GM18907 (cell line): Measurements from ENCODE around the gene XPC.

ENCODE experiments used
- ATAC-seq: cut with Tn5 transposase; IDR thresholded peaks from one replicate; pipeline ENCODE4 v1.9.1; 2021; ENCODE audit warnings: mild to moderate bottlenecking, moderate library complexity; ENCODE audit not compliant: unreplicated experiment

The XPC gene

DNA sequence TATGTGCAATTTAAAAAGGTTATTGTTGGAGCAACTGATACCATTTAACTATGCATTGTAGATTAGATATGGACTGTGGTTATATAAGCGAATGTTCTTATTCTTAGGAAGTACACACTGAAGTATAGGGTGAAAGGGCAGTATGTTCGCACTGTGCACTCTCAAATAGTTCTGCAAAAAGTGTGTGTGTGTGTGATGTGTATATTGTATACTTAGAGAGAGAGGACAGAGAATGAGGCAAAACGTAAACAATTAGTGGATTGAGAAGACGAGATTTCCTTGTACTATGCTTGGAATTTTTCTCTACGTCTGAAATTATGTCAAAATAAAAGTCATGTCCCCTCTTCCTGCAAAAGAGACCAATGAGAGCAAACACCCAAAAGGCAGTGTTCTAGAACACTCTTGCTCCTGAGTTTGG, 30.6 kb upstream of the XPC start:
- no peak for ATAC-seq

DNA sequence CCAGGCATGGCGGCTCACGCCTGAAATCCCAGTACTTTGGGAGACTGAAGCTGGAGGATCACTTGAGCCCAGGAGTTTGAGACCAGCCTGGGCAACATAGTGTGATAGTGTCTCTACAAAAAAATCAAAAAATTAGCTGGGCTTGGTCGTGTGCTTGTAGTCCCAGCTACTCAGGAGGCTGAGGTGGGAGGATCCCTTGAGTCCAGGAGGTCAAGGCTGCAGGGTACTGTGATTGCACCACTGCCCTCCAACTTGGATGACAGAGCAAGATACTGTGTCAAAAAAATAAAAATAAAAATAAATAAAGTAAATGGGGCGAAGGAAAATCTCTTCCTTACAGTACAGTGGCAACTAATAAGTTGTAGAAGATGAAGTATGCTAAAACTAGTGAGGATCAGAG, 29.8 kb upstream of the XPC start:
- no peak for ATAC-seq

DNA sequence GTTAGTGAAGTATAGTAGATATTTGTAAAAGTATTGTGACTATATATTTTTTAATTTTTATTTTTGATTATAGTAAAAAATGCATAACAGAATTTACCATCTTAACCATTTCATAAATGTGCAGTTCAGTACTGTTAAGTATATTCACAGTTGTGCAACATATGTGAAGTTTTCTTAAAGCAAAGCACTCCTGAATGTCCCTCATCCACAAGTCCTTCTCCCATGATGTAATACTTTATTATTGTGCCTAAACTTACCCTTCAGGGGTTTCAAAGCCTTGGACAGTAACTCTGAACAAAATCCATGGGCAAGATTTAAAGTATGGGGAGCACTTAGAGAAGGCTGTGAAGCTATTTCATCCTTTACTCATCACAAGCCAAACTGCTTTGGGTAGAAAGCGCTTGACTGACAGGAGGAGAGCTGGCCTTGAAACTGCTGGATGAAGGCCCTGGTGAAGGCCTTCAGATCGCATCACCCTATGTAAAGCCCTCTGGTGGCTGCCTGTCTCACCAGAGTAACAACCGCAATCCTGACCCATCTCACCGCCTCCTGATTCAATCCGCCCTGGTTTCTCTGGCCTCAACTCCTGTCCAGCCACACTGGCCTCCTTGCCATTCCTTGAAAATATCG, 28.3 kb upstream of the XPC start:
- ATAC-seq, result no peak

DNA sequence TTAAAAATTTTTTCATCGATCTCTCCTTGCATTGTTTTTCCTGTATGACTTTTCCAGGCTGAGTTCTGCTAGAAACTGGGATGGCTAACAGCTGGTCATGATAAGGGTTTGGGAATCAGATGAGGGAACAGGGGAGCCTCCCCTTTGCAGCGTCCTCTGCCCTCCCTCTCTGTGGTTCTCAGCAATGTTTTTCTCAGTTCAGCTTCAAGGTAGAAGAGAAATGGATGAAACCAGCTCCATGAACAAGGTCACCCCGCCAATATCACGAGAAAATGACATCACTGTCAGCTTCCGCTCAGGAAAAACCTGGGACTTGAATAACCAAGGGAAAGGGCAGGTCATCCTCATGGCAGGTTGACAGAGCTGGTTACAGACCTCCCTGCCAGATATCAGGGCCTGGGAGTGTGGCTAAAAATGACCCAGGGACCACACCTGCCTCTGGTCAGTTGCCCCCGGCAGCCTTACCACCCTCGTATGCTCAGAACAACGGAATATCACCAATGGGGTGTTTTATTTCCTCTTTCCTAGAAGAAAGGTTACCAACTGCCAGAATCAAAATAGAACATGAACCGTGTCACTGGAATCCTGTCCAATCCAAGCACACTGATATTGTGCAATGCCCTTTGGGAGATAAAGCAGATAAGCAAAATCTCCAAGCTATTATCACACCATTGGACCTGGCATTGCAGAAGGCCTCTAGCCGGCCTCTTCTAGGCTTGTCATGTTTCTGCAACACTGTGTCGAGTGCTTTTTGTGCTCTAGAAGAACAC, 26.3 kb upstream of the XPC start:
- no peak for ATAC-seq

DNA sequence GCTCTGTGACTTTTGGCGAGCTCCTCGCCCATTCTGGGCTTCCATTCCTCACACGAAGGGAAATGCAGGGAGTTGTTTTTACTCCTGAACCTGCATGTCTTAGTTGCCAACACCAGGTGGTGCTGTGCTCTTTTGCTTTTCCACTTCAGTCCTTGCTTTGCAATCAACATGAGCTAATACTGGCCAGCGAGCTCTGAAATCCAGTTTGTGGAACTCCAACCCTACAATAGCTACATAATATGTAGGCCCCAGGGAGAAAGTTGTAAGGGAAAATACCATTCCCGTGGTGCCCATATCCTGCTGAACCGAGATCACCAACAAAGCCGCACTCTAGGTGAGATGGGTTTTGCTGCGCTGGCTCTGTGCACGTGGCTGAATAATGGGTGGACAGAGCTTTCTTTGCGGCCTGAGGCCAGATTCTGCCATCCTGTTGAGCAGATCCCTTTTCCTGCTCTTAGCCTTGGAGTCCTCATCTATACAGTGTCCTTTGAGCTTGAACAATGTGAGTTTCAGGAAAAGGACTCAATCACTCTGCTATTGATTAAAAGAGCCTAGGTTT, 25.2 kb upstream of the XPC start:
- ATAC-seq, result peak; percentile 48

DNA sequence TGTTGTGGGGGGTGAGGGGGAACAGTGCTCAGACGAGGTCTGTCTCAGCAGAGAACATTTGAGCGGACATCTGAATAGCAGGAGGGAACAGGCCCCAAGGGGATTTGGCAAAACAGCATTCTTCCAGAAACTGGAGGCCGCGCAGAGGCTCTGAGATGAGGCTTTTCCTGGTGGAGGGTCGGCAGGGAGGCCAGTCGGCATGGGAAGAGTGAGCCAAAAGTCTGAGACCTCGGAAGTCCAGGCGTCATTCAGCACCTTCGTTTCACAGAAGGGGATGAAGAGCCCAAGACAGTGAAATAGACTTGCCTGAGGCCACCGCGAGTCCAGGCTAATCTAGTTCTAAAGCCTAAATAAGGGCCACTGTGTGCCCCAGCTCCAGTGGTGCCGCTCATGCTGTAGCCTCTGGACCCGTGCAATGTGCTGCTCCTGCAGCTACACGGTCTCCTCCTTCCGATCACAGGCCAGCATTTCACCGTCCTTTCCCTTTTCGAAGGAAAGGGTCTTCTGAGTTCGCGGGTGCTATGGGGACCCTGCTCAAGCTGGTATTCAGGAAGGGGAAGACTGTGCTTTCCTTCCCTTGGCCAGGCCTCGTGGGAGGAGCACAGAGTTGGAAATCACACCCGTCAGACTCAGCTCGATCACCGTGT, 24.6 kb upstream of the XPC start:
- no peak for ATAC-seq

DNA sequence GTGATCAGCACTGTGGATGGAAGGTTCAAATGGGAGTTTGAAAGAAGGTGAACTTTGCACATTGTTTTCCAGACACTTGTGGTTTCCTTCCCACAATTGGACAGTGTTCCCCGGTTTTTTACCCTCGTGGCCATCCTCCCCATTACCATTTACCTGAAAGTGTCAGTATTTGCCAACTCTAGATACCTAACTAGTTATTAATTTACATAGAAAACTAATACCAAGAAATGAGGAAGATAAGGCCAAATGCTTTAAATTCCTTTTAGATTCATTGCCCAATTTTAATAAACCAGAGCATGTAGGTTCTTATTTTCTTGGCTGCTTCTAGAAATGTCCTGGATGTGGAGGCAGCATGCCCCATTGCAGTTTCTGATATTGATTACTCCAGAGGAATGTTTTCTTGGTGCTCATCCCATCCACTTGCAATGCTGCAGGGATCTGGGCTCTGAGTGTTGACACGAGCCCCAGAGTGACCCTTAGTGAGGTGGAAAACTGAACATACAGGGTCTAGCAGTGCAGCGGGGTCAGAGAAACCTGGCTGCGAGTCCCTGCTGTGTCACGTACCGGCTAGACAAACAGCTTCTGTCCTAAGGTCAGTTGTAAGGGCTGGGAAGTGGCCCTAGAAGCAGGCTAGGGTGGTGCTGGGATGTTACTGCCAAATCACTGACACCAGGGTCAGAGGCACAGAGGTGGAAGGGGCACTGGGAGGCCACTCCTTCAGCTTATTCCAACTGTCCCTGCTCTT, 23.7 kb upstream of the XPC start:
- no peak for ATAC-seq

DNA sequence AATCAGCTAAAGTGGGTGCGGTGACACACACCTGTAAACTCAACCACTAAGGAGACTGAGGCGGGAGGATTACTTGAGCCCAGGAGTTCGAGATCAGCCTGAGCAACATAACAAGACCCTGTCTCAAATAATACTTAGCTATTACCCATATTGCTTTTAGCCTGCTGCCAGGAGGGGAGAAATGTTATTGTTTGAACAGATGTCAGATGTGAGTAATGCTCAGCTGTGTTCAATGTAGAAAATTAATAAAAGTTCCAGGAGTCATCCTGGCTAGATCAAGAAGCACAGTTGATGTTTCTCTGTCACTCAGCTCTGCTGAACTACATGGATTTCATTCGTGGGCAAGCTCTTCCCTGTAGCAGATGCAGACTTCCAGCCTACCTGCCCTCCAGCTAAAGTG, 22.4 kb upstream of the XPC start:
- no peak for ATAC-seq

DNA sequence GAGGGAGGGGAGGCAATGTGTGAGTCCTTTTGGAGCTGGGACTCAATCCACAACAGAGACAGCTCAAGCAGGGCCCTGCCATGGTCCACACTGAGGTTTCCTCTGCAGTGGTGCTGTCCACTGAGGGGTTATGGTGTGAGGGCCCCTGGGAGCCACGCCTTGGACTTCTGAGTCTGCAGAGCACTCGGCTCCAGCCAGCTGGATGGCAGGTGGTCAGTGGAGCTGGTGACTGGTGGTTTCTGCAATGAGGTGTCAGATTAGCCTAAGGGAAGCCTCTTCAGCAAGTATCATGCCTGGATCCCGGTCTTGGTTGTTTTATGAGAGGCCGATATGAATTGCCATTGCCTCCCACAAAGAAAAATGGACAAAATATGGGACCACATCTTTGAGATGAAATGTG, 21.9 kb upstream of the XPC start:
- ATAC-seq, result no peak

DNA sequence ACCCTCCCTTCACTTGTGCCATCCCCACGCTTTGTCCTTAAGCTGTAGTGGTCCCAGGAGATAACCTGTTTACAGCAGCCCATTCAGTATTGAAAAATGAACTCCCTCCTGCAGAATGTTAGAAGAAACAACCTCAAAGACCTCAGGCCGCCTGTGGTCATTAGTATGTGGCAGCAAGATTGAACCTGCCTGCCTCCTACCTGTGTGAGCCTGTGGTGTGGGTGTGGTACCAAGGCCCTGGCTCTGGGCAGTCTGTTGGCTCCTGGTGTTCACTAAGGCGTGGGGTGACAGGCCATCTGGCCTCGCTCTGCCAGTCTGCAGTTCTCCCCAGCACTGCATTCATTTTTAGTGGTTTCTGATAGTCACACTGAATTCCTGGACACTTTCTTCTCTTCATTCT, 21.2 kb upstream of the XPC start:
- ATAC-seq, result no peak

DNA sequence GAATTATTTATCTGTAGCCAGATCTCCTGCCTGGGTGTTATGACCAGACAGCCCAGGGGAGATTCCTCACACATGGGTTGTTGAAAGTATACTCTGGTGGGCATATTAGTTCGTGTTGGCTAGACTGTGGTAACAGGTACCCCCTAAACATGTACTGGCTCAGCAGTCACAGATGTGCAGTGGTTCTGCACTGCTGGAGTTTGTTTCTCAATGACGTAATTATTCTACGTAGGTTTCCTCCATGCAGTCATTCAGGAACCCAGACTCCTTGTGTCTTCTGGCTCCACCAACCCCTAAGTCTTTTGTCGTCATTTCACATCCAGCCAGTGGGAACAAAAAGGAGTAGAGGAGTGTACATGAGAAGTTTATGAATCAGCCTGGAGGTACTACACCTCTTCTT, 16.5 kb upstream of the XPC start:
- no peak for ATAC-seq

DNA sequence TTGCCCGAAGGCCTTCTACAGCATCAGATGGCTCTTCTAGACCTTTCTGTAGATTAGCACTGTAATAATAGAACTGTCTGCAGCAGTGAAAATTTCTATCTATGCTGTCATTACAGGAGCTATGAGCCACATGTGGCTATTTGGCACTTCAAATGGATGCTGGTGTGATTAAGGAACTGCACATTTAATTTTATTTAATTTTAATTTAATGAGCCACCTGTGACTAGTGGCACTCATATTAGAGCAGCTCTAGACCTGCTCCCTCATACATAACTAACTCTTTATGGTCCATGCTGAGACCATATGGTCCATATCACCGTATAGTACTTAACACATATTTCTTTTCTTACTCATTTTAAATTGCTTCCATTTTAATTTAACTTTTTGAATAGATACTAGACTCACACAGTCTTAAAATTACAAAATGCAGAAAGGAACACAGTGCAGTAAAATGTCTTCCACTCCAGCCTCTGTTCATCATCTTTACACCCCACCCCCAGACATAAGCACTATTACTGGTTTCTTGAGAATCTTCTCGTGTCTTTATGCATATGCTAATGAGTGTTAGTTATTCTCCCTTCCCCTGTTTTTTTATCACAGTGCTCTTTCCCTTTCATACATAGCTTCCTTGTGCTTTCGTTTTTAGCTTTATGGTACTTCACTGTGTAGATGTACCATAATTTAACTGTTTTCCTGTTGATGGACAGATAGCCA, 9.8 kb upstream of the XPC start:
- ATAC-seq, result no peak

DNA sequence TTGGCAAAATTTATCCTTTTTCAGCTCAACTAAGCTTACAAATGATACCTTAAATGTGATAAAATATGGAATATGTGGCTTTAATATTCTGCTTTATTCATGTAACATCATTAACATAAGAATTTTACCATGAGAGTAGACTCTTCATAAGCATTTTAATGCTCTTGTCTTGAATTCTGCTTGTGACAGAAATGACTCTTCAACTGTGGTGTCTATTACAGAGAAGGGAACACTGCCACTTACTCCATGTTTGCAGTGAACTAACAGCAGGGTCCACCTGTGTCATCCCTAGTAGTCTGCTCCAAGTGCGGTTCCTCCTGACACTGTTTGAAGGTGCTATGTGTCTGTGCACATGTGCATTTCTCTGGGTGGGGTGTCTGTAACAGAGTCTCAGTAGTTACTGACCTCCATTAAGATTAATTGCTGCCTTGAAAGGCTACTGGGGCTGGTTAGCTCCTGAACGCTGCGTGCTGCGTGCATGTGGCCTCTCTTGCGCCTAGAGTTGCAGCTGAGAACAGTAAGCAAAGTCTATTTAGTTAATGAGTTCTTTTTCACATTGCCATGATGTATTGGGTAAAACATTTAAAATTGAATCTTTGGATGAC, 8.6 kb upstream of the XPC start:
- ATAC-seq, result no peak

DNA sequence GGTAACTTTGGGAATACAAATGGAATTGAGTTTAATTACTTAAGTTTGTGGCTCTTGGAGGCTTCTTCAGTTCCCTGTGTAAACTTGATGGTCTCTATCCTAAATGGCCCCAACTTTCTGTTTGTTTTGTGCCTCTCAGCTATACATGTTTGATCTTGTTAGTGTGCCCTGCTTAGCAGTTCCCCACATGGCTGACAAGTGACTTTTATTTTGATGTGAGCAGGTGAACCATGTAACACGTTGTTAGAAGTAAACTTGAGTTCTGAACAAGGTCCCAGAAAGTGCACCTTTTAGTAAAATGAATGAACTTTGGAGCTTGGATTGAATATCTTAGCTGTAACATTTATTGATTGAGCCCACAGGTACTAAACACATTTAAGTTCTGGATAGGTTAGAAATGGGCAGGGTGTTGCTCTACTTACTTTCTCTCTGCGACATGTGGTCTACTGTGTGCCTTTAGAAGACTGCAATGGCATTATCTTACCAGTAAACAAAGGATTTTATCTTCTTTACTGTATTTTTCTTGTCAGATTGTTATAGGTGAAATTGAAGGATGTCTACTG, 4.7 kb upstream of the XPC start:
- no peak for ATAC-seq

DNA sequence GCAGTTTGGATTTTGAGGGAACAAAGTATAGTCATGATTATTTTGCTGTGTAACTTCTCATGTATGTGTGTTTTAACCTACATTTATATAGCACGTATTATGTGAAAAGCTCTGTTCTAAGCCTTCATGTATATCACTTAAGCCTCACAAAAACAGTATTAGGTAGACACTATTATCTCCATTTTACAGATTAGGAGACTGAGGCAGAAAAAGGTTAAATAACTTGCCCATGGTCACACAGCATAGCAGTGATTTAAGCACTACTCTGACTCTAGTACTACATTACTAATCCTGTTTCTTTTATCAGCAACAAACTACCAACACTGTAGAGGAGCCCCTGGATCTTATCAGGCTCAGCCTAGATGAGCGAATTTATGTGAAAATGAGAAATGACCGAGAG, 2.9 kb upstream of the XPC start:
- ATAC-seq, result no peak

DNA sequence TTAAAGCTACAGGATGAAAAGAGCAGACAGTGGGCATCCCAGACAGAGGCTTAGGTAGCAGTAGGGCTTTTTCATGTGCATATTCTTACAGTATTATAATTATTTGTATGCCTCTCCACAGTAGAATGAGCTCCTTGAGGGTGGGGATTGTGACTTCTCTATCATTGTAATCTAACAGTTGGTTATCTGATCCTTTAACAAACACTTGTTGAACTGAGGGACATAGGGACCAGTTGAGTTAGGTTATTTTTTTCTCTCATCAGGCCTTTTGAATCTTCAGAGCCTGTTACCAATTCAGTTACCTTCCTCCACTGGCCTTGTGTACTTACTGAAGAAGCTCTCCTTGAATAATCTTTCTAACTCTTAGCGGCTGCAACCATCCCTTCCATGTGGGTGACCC, 1.4 kb upstream of the XPC start:
- ATAC-seq, result no peak

DNA sequence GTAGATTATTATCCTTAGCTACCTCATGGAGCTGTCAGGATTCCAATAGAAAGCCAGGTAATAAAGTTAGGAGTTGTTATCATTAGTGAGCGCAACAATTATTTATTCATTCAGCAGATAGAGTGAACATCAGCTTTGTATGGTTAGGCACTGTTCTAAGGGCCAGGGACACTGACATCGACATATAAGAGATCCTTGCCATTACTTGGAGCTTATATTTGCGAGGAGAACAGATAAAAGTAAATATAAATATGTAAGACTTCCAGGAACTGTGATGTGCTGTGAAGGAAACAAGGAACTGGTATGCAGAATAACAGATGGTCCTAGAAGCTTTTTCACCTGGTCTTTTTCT, 689 bp upstream of the XPC start:
- ATAC-seq, result no peak

DNA sequence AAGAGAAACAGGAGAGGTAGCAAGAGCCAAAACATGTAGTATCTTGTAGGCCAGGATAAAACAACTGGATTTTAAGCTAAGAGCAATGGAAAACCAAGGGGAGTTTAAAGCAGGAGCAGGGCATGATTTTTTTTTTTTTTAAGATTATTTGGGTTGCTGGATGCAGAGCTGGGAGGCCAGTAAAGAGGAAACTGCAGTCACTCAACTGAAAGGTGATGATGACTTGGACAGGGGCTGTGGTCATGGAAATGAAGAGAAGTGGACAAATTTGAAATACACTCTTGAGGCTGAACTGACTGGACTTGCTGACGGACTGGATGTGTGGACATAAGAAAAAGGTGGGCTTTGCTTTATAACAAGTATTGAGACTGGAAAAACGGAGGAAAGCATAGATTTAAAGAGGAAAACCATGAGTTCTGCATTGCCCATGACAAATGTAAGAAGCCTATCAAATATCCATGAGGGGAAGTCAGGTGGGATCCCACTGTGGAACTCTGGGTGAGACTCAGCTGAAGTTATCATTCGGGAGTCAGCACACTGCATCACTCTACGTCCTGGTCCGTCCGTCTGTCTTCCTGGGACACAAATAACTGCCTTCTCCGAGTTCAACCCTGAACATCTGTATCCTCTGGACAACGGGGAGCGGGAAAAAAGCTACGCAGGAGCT, 688 bp downstream of the XPC start:
- ATAC-seq, result no peak

DNA sequence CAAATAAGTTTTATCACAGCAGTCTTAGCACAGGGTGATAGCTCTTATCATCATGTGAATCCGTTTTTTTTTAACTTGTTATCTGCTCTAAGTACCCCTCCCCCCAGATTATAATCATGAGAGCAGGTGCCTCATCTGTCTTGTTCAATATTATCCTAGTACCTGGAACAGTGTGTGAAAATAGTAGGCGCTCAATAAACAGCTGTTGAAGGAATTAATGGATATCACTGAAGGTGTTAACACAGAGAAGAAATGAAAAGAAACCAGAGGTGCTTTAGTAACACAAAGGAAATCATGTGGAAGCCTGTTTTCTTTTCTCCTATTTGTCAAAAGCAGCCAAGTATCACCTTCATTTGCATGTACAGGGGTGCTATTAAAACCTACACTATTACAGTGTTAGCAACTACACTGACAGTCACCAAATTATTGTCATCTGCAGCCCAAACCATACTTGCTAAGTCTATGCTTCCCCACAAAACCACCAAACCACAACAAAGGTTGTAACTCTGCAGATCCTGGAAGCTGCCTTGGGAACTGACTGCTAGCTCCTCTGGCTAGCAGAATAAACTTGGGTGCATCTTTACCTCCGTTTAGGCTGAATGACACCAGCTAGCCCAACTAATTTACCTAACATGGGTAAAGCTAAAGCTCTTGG, 2.9 kb downstream of the XPC start:
- no peak for ATAC-seq
